NT2/D1 (cell line): ENCODE data around the gene TMEM179.

Source experiments
- DNase-seq: peaks from one replicate; pipeline ENCODE4 v3.0.0-alpha.2; 2011; ENCODE audit warnings: low read depth, low spot score
- H3K27me3 ChIP-seq: 2 replicates; pipeline ENCODE4 v1.6.0; 2011; ENCODE audit warnings: mild to moderate bottlenecking; ENCODE audit not compliant: insufficient read length, insufficient read depth
- H3K36me3 ChIP-seq: 2 replicates; pipeline ENCODE4 v1.6.1; 2011; ENCODE audit warnings: mild to moderate bottlenecking, low read length, mixed read lengths; ENCODE audit not compliant: insufficient read depth, insufficient read length
- H3K4me1 ChIP-seq: 2 replicates; pipeline ENCODE4 v1.5.1; 2011; ENCODE audit not compliant: insufficient read depth, insufficient read length
- H3K4me3 ChIP-seq: 2 replicates; pipeline ENCODE4 v1.5.1; 2011; ENCODE audit warnings: low read depth; ENCODE audit not compliant: insufficient read length
- H3K9ac ChIP-seq: 2 replicates; pipeline ENCODE4 v1.6.0; 2011; ENCODE audit warnings: low read depth; ENCODE audit not compliant: insufficient read length
- H3K9me3 ChIP-seq: 2 replicates; pipeline ENCODE4 v1.5.1; 2011; ENCODE audit warnings: mild to moderate bottlenecking, low read length; ENCODE audit not compliant: insufficient read depth
- SUZ12 ChIP-seq: IDR thresholded peaks from 2 replicates; pipeline ENCODE4 v1.6.1; 2011; ENCODE audit not compliant: insufficient read length, insufficient read depth; ENCODE audit errors: extremely low read depth
- YY1 ChIP-seq: IDR thresholded peaks from 2 replicates; pipeline ENCODE4 v1.6.1; 2011; ENCODE audit not compliant: insufficient read length, insufficient read depth
- ZNF274 ChIP-seq: IDR thresholded peaks from 2 replicates; pipeline ENCODE4 v1.6.1; 2011; ENCODE audit warnings: mild to moderate bottlenecking, low read depth, low read length

TMEM179 gene

DNA sequence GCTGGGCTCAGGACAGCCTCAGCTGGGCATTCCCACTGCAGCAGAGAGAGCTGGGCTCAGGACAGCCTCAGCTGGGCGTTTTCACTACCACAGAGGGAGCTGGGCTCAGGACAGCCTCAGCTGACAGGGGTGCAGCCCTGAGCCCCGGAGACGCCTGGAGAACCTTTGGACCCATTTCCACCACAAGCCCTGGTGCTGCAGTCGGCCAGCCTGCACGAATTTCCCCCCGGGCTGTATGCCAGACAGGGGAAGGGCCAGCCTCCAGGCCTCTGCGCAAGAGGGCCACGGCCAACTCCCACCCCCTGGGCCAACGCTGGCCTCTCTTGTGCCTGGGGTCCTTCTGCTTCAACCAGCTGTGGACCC, 27.6 kb downstream of the TMEM179 start:
- Histone ChIP-seq H3K9ac (peak overlapping the region; percentile 32), H3K4me1 (peaks cover 20% of the 10 kb centered on the region), H3K36me3 (no peaks in the 10 kb centered on the region), H3K4me3 (no peak overlapping the region), H3K27me3 (no peaks in the 10 kb centered on the region), H3K9me3 (no peaks in the 10 kb centered on the region)
- no peak for DNase-seq
- TF ChIP-seq SUZ12 (no peak), ZNF274 (no peak), YY1 (no peak)

DNA sequence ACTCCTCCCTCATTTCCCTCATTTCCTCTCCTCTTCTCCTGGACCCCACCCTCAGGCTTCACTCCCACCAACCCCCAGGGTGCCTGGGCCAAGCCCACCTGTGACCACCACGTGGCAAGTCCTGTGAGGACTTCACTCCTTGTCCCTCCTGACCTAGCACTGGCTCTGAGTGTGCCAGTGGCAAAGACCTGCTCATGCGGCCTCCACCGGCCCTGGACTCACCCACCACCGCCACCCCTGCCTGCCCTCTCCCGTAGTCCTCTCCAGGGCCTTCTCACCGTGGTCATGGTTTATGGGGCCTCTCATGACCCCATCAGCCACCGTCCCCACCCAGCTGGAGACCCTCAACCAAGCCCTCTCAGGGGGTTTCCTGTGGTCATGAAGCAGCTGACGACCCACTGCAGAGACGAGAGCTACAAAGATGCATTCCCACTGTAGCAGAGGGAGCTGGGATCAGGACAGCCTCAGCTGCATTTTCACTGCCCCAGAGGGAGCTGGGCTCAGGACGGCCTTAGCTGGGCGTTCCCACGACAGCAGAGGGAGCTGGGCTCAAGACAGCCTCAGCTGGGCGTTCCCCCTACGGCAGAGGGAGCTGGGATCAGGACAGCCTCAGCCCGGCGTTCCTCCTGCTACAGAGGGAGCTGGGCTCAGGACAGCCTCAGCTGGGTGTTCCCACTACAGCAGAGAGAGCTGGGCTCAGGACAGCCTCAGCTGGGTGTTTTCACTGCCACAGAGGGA, 28.2 kb downstream of the TMEM179 start:
- TF ChIP-seq YY1: no peak
- no peak for TF ChIP-seq SUZ12
- no peak for TF ChIP-seq ZNF274

DNA sequence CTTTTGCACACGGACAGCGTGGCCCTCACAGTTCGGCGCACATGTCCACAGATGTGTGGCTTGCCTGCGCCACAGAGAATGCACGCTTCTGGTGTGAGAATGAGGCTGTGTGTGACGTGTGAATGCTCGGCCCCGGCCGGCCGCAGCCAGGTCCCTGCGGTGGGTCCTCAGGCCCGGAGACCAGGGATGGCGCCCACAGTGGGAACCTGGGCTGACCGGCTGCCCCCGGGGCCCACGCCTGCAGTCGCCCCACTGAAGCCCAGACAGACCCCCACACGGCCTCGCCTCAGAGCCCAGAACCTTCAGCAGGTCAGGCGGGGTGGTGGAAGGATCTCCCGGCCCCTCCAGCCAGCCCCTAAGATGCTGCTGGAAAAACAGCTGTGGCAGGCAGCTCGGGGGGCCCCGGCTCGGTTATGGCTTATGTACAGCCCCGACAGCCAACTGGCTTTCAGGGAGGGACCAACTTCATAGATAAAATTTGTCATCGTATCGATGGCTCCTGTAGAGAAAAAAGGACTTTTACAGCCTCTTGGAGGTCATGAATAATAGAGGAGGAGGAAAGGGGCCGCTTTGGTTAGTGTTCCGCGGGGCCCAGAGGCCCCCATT, 29.5 kb downstream of the TMEM179 start:
- Histone ChIP-seq H3K36me3 (no peaks in the 10 kb centered on the region), H3K4me3 (no peak overlapping the region), H3K27me3 (no peaks in the 10 kb centered on the region), H3K4me1 (peaks cover 20% of the 10 kb centered on the region), H3K9ac (no peak overlapping the region), H3K9me3 (no peaks in the 10 kb centered on the region)
- TF ChIP-seq SUZ12 (no peak), ZNF274 (no peak), YY1 (no peak)
- DNase-seq: no peak

More for the DNA sequence above, 28.2 kb downstream of the TMEM179 start:
- no peaks in the 10 kb centered on the region for H3K27me3 ChIP-seq
- H3K36me3 ChIP-seq: no peaks in the 10 kb centered on the region
- peaks cover 20% of the 10 kb centered on the region for H3K4me1 ChIP-seq
- no peak overlapping the region for H3K4me3 ChIP-seq
- peak overlapping the region; percentile 50 for H3K9ac ChIP-seq
- no peaks in the 10 kb centered on the region for H3K9me3 ChIP-seq
- DNase-seq: no peak

DNA sequence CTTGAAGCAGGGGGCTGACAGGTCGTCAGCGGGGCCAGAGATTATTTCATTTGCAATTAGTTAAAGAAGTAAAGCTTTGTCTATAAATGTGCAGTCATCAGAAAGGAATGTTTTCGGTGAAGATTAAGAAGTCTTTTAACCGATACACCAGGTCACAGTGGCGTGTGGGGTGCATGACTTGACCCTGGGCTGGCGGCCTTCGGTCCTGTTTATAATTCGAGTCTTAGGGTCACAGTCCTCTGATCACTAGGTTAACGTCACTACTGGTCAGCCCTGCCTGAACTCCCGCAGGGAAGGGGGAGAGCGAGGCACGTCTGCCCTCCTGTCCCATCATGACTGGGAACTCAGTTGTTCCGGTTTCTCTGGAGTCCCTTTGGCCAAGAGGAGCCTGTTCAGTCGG, 30.0 kb downstream of the TMEM179 start:
- Histone ChIP-seq H3K4me1 (peaks cover 20% of the 10 kb centered on the region), H3K9me3 (no peaks in the 10 kb centered on the region), H3K36me3 (no peaks in the 10 kb centered on the region), H3K9ac (no peak overlapping the region), H3K4me3 (no peak overlapping the region), H3K27me3 (no peaks in the 10 kb centered on the region)
- TF ChIP-seq SUZ12 (no peak), YY1 (no peak), ZNF274 (no peak)
- no peak for DNase-seq

DNA sequence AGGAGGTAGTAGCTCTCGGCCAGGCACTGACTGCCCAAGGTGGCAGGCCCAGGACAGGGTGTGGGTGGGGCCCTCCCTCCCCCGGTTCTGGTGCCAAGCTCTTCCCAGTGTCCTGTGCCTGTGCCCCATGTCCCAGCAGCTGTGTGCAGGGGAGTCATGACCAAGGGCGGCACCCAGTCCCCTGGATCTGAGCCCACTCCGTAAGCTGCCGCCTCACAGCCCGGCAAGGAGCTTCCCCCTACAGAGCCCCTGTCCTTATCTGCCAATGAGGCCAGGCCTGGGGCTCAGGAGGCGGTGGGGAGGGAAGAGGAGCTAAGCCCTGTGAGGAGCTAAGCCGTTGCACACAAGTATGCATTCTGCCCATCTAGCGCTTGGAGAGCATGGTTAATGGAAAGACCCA, 30.6 kb downstream of the TMEM179 start:
- TF ChIP-seq YY1: no peak
- no peak for TF ChIP-seq ZNF274
- no peak for TF ChIP-seq SUZ12
- no peak for DNase-seq
- no peak overlapping the region for H3K4me3 ChIP-seq
- H3K9me3 ChIP-seq: no peaks in the 10 kb centered on the region
- no peaks in the 10 kb centered on the region for H3K27me3 ChIP-seq
- H3K36me3 ChIP-seq: no peaks in the 10 kb centered on the region
- H3K4me1 ChIP-seq: peaks cover 20% of the 10 kb centered on the region
- no peak overlapping the region for H3K9ac ChIP-seq

DNA sequence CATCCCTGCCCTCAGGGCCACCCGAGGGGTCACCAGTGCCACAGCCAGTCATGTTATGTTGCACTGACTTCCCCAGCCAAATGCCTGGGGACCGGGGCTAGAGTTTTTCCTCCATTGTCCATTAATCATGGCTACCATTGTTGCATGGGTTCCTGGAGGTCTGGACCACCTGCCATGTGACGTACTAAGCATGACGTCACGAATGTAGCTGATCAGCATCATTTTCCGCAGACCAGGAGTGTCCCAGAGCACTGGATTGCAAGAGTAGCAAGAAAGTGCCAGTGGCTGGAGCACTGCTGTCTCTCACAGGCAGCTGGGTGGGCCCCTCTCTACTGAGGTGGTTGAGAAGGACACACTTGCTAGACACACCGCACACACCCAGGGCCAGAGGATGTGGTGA, 31.9 kb downstream of the TMEM179 start:
- no peak for DNase-seq
- no peaks in the 10 kb centered on the region for H3K9me3 ChIP-seq
- TF ChIP-seq SUZ12: no peak
- TF ChIP-seq YY1: no peak
- TF ChIP-seq ZNF274: no peak

DNA sequence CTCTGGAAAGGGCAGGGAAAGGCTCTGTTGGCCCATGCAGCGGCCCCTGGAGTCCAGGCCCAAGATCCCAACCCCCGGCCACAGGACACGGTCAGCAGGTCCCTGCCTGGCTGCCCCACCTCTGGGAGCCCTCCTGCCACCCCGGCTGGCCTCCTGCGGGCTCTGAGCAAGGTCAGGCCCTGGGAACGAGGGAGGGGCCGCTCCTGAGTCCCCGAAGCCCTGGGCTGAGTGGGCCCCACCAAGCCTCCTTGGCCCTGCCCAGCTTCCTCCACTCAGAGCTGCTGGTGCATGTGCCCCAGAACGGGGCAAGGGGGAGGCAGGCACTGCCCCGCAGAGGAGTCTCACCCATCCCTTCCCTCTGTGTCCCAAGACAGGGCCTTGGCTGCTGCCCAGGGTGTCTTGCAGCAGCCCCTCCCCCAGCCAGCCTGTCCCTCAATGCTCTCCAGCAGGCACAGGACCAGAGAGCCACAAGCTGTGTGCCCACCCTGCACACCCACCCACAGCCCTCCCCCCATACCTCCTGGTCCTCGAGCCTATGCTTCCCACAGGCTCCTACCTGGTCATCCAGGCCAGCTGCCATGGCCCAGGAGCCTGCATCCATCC, 32.4 kb downstream of the TMEM179 start:
- TF ChIP-seq SUZ12: no peak
- Histone ChIP-seq H3K4me1 (peaks cover 17% of the 10 kb centered on the region), H3K9ac (peak overlapping the region; percentile 24), H3K27me3 (no peaks in the 10 kb centered on the region), H3K36me3 (no peaks in the 10 kb centered on the region), H3K4me3 (no peak overlapping the region), H3K9me3 (no peaks in the 10 kb centered on the region)
- no peak for DNase-seq

More for the DNA sequence above, 31.9 kb downstream of the TMEM179 start:
- Histone ChIP-seq H3K27me3 (no peaks in the 10 kb centered on the region), H3K36me3 (no peaks in the 10 kb centered on the region), H3K4me1 (peaks cover 20% of the 10 kb centered on the region), H3K4me3 (no peak overlapping the region), H3K9ac (no peak overlapping the region)
